HEK293T (cell line): ENCODE data around the gene ZNF358.

ENCODE experiments used
- ARNT ChIP-seq: fragments of 450-650 bp; IDR thresholded peaks from 2 replicates; pipeline ENCODE4 v1.6.1; 2017; ENCODE audit warnings: mild to moderate bottlenecking
- BHLHE40 ChIP-seq: fragments of 450-650 bp; IDR thresholded peaks from 2 replicates; pipeline ENCODE4 v1.6.1; 2016; ENCODE audit warnings: mild to moderate bottlenecking, moderate library complexity, borderline replicate concordance
- FOXA1 ChIP-seq: fragments of 450-650 bp; IDR thresholded peaks from 2 replicates; pipeline ENCODE4 v1.6.1; 2016; ENCODE audit warnings: mild to moderate bottlenecking
- FOXK2 ChIP-seq: fragments of 450-650 bp; IDR thresholded peaks from 2 replicates; pipeline ENCODE4 v1.6.1; 2016; ENCODE audit warnings: mild to moderate bottlenecking
- PKNOX1 ChIP-seq: fragments of 450-650 bp; IDR thresholded peaks from 2 replicates; pipeline ENCODE4 v1.6.1; 2016

GRCh38 chr19:7480970-7481255 is 35.0 kb upstream of the ZNF358 start:
- TF ChIP-seq ARNT (no peak), FOXA1 (no peak), BHLHE40 (no peak), FOXK2 (no peak), PKNOX1 (no peak)
